Inflammatory macrophage (primary cell): ENCODE results near the gene MEN1.
A peak's percentile ranks its signal among the peaks of the same experiment; 100 is the strongest.

Source experiments
- DNase-seq, 2 donors: peaks; one replicate each; pipeline ENCODE4 v3.0.0-alpha.2; 2020 to 2022
- total RNA-seq, 18 experiments: gene quantifications; one replicate each; lab custom pipeline; 2026; ENCODE audit warnings: mixed read lengths in 6 of 18, inconsistent platforms in 2 of 18; lab: John Stamatoyannopoulos, UW

MEN1 gene
- total RNA-seq: 2.9 to 18.7 (median 9.1) reads per million in 18 experiments

DNA sequence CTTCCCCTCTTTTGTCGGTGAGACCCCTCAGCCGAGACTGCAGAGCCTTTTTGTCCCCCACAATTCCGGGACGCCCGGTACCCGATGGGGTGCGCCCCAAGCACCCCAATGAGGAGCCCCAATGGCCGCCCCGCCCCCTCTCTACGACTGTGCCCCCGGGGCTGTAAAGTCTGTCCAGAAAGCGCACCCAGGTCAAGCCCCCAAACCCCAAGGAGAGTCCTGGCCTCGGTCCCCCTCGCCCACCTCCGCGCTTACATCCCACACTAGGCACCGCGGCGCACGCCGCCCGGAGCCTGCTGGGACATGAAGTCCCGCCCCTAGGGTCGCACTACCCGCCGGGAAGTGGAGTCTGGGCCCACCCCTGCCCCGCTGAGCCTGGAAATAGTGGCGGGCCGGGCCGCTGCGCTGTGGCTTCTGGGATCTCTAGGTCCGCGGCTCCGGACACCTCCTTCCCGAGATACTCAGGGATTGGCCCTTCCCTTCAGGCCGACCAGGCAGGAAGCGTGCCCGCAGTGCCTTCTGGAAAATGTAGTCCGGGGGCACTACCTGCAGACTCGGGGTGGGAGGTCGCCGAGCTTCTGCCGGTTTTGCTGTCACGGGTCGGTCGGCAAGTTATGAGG, at the start of gene MEN1:
Gene MEN1 (minus strand): TSS at position 281 of the 620 bp plus-strand sequence. CDS start 442 bp downstream, outside the sequence.
- peak; percentile 93 to 96 for DNase-seq

DNA sequence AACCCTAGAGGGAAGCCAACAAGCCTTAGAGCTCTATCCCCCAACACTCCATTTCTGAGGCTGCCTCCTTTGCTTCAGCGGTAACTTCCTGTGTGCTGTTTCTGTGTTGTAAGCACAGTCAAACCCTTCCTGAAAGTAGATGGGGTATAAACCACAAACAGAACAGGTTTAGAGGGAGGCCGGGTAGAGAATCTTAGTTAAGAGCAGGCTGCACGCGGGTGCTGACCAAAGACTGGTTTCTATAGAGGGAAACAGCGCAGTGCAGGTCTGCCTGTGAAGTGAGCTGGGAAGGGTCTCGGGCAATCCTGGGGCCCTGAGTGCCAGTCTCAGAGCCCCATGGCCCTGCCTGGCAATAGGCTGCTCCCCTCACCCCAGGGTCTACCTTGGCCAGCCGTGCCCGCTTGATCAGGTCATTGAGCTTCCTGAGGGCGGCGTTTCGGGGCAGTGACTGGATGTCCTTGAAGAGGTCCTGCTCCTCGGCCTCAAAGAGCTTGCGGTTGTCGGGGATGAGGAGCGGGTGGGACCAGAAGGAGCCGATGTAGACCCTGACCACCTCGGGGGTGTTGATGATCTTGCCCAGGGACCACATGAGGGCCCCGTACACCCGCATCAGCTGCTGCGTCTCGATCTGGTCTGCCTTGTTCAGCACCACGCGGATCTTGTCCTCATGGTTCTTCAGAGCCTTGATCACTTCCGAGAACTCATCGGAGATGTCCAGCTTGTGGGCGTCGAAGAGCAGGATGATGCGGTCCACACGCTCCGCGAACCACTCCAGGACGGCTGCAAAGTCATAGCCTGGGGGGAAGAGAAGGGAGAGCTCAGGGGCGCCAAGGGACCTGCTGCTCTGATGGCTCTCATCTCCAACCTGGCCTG, 49.4 kb upstream of the MEN1 start:
- DNase-seq: peak; percentile 46 to 50

- peak; percentile 30 to 71 for DNase-seq
Observed at GRCh38 chr11:64858467-64859263, 48.3 kb upstream of the MEN1 start.

DNA sequence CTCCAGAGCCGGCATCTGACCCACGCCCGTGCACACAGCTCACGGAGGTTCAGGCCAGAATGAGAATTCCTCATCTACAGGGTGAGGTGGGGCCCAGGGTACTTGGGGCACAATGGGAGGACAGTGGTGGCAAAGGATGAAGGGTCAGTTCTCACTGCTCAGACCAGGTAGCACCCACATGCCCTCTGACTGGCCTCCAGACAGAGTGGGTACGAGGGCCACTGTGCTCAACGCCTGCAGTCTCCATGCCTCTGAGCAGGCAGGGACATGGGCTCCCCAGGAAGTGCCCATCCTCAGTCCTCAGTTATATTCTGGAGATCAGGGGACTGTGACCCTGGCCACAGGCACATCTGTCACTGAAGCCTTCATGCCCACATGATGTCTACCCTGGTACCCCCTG, 47.1 kb upstream of the MEN1 start:
- DNase-seq: no peak

GRCh38 chr11:64856382-64857227, 46.3 kb upstream of the MEN1 start:
- peak; percentile 83 to 93 for DNase-seq

- DNase-seq: no peak
Observed at GRCh38 chr11:64855596-64856304, 45.4 kb upstream of the MEN1 start.

DNA sequence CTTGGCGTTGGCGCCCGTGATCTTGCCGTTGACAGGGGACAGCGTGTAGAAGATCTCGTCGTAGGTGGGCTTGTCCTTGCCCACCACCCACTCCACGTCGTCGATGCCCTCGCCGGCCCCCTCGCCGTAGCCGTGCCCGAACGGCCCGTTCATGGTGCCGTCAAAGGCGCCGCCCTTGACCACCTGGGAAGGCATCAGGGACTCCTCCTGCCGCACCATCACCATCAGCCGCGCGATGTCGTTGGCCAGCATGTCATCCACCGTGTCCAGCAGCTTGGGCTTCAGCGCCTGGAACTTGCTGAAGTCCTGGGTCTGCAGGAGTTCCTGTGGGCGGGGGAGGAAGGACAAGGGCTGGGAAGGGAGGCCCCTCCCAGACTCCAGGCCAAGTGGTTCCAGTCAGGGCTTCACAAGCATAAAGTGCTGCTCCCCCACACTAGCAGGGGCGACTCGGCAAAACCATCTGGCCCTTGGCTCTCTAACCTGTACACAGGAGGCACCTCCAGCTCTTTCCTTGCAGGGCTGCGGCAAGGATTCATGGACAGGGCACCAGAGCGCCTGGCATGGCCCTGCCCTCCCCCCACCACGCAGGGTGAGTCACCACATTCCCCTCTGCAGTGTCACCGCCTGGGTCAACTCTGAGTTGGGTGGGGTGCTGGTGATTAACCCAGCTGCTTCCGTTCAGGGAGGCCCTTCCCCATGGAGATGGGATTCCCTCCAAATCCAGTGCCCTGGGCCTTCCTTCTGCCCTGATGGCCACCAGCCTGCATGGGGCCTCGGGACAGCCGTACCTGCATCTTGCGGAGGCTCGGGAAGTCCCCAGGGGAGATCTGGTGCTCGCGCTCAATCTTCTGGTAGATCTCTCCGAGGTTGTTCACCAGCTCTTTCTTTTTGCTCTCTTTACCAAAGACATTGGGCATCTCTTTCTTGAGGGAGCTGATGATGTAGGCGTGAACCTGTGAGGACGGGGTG, 44.5 kb upstream of the MEN1 start:
- DNase-seq: peak; percentile 64 to 67

GRCh38 chr11:64854157-64854533, 43.8 kb upstream of the MEN1 start:
- DNase-seq: no peak

GRCh38 chr11:64853709-64854108, 43.4 kb upstream of the MEN1 start:
- DNase-seq: no peak

- peak; percentile 34 to 70 for DNase-seq
Observed at GRCh38 chr11:64852804-64853509, 42.6 kb upstream of the MEN1 start.

DNA sequence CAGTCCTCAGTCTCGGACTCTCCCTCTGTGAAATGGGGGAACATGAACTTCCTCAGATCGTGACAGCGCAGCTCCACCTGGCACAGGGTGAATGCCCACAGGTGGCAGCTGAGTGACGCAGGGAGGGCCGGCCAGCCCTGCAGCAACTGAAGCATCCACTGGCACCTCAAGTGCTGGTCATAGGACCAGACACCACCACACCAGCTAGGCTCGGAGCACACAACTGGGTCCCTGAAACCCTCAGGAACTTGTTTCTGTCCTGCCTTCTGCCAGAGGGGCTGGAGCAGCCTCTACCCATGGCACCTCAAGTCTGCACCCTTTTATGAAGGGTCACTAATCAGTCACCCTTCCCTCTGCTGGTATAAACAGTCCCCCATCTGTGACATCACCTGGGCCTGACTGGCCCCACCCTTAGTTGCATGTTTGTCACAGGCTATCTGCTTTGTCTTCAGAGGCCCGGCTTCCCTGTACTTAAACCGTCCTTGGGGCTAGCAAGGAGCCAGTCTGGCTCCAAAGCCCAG, 41.5 kb upstream of the MEN1 start:
- DNase-seq: no peak

GRCh38 chr11:64850979-64851567, 40.7 kb upstream of the MEN1 start:
- DNase-seq: peak; percentile 25 to 68

GRCh38 chr11:64849598-64850356, 39.4 kb upstream of the MEN1 start:
- no peak for DNase-seq

GRCh38 chr11:64848826-64849597, 38.7 kb upstream of the MEN1 start:
- no peak for DNase-seq

DNA sequence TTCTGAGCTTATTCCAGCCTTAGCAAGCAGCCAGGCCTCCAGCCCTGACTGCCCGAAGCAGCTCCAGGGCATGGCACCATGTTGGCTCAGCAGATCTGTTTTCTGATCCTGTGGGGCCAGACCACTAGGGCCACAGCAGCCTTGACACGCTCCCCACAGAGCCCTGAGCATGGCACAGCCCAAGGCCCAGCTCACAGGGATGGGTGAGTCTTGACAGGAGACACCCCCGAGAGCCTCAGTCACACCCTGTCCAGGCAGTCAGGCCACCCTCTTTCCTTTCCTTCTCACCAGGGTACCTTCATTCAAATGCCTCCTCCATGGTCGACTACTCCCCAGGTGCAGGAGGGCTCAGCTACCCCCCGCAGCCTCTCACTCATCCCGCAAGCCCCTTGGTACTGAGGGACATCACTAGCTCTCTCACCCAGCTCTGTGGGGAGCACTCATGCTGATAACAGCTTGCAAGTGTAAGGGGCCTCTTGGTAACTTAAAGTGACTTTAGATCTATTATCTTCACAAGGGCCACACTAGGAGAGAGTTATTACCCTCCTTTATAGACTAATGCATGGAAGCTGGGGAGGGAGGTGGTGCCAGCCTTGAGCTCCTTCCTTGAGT, 38.0 kb upstream of the MEN1 start:
- no peak for DNase-seq

DNA sequence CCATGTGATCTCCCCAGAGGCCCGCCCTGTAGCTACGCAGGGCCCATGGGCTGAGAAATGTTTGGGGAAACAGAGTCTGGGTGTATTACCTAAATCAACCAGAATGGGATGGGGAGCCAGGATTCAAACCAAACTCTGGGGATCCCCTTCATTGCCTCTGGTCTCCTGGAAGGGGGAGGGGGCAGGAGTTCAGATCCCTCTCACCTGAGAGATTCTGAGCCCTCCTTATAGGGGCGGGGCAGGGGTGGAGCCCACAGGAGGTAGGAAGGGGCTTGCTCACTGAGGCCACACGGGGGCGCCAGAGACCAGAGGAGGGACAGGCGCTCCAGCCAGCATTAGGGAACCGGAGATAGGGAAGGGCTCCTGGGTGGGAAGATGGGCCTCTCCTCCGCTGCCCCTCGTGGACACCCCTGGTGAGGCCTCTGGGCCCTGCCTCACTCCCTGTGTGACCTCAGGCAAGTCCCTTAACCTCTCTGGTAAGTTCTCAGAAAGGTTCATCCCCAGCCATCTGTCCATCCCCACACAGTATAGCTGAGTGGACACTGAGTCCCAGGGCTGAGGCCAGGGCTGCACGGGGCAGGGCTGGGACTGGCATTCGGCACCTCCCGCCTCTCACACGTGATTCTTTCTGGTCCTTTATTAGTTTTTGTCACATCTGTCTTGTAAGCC, 36.8 kb upstream of the MEN1 start:
- peak; percentile 92 for DNase-seq
